ENCODE data around the gene SPRING1.

Gene SPRING1

DNA sequence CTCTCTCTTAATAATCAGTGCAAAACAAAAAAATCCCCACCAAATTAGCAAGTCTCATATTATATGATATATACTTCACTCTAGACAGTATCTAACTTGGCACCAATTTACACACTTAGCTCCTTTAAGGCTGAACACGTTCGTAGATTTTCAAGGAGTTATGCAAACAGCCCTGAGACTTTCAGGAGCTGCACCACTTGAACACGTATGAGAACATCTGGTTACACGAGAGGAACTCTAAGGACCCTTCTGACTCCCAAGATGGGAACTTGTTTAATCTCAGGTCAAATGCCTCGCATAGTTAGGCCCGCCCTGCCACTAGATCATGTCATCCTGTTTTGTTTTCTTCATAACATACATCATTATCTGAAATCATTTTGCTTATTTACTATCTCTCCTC, 10.0 kb downstream of the SPRING1 start:
- no peak for DNase-seq (ENCODE audit: low read depth)
- no peak overlapping the region for H3K4me3 ChIP-seq (ENCODE audit: low read depth, low read length)
- TF ChIP-seq, protein P1, sequence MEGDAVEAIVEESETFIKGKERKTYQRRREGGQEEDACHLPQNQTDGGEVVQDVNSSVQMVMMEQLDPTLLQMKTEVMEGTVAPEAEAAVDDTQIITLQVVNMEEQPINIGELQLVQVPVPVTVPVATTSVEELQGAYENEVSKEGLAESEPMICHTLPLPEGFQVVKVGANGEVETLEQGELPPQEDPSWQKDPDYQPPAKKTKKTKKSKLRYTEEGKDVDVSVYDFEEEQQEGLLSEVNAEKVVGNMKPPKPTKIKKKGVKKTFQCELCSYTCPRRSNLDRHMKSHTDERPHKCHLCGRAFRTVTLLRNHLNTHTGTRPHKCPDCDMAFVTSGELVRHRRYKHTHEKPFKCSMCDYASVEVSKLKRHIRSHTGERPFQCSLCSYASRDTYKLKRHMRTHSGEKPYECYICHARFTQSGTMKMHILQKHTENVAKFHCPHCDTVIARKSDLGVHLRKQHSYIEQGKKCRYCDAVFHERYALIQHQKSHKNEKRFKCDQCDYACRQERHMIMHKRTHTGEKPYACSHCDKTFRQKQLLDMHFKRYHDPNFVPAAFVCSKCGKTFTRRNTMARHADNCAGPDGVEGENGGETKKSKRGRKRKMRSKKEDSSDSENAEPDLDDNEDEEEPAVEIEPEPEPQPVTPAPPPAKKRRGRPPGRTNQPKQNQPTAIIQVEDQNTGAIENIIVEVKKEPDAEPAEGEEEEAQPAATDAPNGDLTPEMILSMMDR (IDR thresholded peaks at IDR 0.05; ENCODE audit: low read depth, low read length, missing control alignments) = no peak

DNA sequence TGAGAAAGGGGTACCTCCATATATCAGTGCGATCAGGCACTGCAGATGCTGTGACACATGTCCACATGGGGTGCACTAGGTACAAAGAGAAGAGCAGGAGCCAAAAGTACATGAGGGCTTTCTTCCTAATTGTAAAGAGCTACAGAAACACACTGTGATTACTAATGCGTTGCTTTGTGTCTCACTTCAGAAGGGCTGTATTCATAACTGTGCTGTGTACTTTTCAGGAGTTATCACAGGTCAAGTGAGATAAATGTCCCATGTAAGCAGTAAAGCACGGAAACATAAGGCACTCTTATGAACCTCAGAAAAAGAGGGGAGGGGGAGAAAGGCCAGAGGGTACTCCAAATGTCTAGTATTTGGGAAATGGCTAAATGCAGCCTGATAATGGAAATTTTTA, 10.6 kb downstream of the SPRING1 start:
- no peak overlapping the region for H3K4me3 ChIP-seq (ENCODE audit: low read depth, low read length)
- TF ChIP-seq, protein P1 (IDR thresholded peaks at IDR 0.05; ENCODE audit: low read depth, low read length, missing control alignments) = no peak
- no peak for DNase-seq (ENCODE audit: low read depth)

DNA sequence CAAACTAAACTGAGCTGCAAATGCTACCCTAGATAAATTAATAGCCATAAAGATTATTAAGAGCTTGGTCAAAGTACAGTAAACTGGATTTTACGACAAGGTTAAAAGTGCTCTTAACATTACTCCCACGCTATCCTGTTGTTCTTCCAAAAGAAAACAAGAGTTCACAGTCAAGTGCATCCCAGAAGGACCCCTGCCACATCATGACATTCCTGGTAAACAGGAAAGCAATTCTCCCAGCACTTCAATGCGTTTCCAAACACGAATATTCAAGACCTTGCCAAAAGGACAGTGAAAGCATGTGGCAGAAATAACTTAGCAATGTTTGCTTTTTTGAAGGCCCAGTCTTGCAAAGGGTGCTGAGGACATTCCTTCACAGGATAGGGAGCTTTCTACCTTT, 11.2 kb downstream of the SPRING1 start:
- no peak overlapping the region for H3K4me3 ChIP-seq (ENCODE audit: low read depth, low read length)
- DNase-seq (ENCODE audit: low read depth) = no peak
- TF ChIP-seq, protein P1 (IDR thresholded peaks at IDR 0.05; ENCODE audit: low read depth, low read length, missing control alignments) = no peak

DNA sequence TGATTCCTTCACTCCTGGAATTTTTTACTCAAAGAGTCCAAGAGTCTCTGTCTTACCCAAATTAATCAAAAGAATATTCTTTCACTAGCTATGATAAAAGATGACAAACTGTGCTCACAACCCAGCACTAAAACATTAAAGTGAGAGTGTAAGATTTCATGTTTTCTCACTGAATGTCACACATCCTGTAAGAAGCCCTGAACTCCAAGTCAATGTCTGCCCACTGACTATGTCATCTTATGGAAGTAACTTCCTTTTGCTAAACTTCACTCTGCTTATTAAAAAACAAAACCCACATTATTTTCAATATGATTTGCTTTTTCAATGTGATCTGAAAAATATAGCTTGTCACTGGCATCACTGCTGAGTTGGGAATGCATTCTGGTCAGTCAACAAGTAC, 15.6 kb downstream of the SPRING1 start:
- no peak for DNase-seq (ENCODE audit: low read depth)
- TF ChIP-seq, protein P1 (IDR thresholded peaks at IDR 0.05; ENCODE audit: low read depth, low read length, missing control alignments) = no peak
- no peak overlapping the region for H3K4me3 ChIP-seq (ENCODE audit: low read depth, low read length)

DNA sequence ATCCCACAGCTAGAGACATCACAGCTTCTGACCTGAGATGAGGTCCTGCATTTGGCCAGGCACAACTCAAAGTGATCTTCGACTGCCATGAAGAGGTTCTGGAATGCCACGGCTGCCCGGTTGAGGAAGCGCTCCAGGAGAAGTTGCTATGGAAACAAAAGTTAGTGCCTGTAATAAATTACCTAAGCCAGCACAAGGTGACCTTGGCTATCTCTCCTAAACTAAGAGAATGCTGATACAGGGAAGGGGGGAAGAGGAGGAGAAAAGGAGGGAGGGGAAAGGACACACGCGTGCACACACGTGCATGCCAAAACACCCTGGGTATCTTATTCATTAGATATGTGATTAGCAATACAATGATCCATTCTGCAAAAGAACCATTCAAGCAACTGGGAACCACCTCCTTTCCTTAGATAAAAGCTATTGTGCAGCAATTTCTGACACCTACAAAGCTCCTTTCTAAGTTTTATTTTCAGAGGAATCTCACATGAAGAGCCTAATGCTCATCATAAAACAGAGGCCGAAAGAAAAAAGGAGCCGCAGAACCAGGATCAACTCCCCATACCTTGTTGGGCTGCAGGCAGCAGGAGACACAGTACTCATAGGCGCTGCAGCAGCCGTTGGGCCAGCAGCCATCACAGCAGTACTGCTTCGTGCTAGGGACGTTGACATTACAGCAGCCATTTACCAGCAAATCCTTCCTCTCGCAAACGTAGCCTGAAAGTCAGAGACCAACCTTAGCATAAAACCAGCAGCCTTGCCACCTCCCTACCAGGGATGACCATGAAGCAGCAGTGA, 17.9 kb downstream of the SPRING1 start:
- TF ChIP-seq, protein P1 (IDR thresholded peaks at IDR 0.05; ENCODE audit: low read depth, low read length, missing control alignments) = no peak
- no peak overlapping the region for H3K4me3 ChIP-seq (ENCODE audit: low read depth, low read length)
- DNase-seq (ENCODE audit: low read depth) = no peak

DNA sequence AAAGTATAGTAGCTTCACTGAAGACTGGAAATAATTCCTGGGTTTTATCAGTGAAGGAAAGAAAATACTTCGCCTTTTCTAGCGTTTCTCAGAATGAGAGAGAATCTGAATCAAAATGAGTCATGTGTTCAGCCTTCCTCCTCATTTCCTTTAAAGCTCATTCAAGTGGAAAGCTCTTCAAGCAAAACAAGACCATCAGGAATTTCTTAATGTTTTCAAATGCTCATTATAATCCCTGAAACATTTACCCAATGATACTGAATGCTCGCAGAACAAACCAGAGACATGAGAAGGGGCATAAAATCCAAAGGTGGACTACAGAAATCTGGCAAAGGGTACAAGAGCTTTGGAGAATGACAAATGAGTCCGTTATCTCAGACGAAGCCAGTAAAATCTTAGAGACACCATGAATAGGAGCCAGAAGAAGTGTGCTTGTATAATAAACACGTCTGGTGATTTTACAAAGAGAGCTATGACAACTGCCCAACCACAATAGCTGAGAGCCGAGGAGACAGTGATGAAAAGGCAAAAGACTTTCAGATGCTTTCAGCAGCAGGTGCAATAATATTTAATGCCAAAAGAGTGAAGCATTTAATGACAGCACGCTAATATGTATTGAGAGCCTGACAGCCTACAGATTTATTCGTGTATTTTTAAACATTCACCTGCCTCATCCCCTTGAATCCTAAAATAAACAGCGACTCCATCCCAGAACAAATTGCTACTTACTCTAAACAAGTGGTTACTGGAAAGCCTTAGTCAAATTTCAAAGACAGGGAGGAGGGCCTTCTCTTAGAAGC, 19.0 kb downstream of the SPRING1 start:
- no peak overlapping the region for H3K4me3 ChIP-seq (ENCODE audit: low read depth, low read length)
- TF ChIP-seq, protein P1 (IDR thresholded peaks at IDR 0.05; ENCODE audit: low read depth, low read length, missing control alignments) = no peak
- no peak for DNase-seq (ENCODE audit: low read depth)
